SU-DHL-6 (cell line): ENCODE measurements around the gene RCC1.
"Not testable (repeated sequence)": the region's sequence is repeated elsewhere in the genome, so short reads cannot be mapped to it uniquely, and the experiment has no call there.

Experiments used
- H2AFZ ChIP-seq: fragments of 200-600 bp; sonication (generic); 2 replicates; pipeline ENCODE4 v1.6.1; 2014; ENCODE audit warnings: low read depth, mild to moderate bottlenecking, moderate library complexity, mixed read lengths, antibody characterized with exemption, low read length; ENCODE audit not compliant: severe bottlenecking
- H3F3A ChIP-seq: fragments of 200-600 bp; shearing (Covaris generic); 2 replicates; pipeline ENCODE4 v1.6.0; 2016; ENCODE audit warnings: antibody characterized with exemption, mild to moderate bottlenecking; ENCODE audit not compliant: insufficient read depth
- H3K27ac ChIP-seq: fragments of 200-600 bp; sonication (generic); 2 replicates; pipeline ENCODE4 v1.5.1; 2016; ENCODE audit warnings: low read depth, mild to moderate bottlenecking, low read length, moderate library complexity, mixed read lengths
- H3K27me3 ChIP-seq: fragments of 200-600 bp; sonication (generic), shearing (Covaris generic); 2 replicates; pipeline ENCODE4 v1.6.0; 2014; ENCODE audit warnings: mild to moderate bottlenecking, low read length
- H3K36me3 ChIP-seq: fragments of 200-600 bp; sonication (generic); 2 replicates; pipeline ENCODE4 v1.6.1; 2014; ENCODE audit warnings: mild to moderate bottlenecking, low read length, mixed read lengths
- H3K4me2 ChIP-seq: fragments of 300-600, 200-600 bp; shearing (Covaris generic), sonication (generic); 2 replicates; pipeline ENCODE4 v1.6.0; 2014; ENCODE audit warnings: low read length, low read depth, mild to moderate bottlenecking; ENCODE audit not compliant: poor library complexity, severe bottlenecking
- H3K4me3 ChIP-seq: fragments of 200-600 bp; sonication (generic); 2 replicates; pipeline ENCODE4 v1.5.1; 2014; ENCODE audit warnings: antibody characterized with exemption, low read length, mild to moderate bottlenecking, mixed read lengths; ENCODE audit not compliant: insufficient read depth, poor library complexity, severe bottlenecking
- H3K79me2 ChIP-seq: fragments of 200-600 bp; sonication (generic); 2 replicates; pipeline ENCODE4 v1.6.1; 2014; ENCODE audit warnings: mild to moderate bottlenecking, low read length, moderate library complexity; ENCODE audit not compliant: insufficient read depth
- H3K9ac ChIP-seq: fragments of 200-600 bp; sonication (generic); 2 replicates; pipeline ENCODE4 v1.7.0; 2014; ENCODE audit warnings: mild to moderate bottlenecking, low read length
- H3K9me2 ChIP-seq: fragments of 200-600 bp; sonication (generic); replicated peaks from 2 replicates; pipeline ENCODE4 v1.6.1; 2014; ENCODE audit warnings: low read length; ENCODE audit not compliant: insufficient read depth
- H3K9me3 ChIP-seq: fragments of 200-600 bp; sonication (generic); 2 replicates; pipeline ENCODE4 v1.6.1; 2014; ENCODE audit warnings: low read length, mixed read lengths; ENCODE audit not compliant: insufficient read depth
- H4K20me1 ChIP-seq: fragments of 200-600 bp; sonication (generic); 2 replicates; pipeline ENCODE4 v1.6.1; 2014; ENCODE audit warnings: low read depth, mild to moderate bottlenecking, antibody characterized with exemption, low read length, moderate library complexity, mixed read lengths
- CTCF ChIP-seq: fragments of 200-600 bp; sonication (generic); IDR thresholded peaks from one replicate; pipeline ENCODE4 v1.5.1; 2017; ENCODE audit warnings: antibody characterized with exemption, mild to moderate bottlenecking, low read length, moderate library complexity; ENCODE audit not compliant: insufficient read depth, poor library complexity, severe bottlenecking
- EZH2phosphoT487 ChIP-seq: fragments of 200-600 bp; sonication (generic), shearing (Covaris generic); conservative IDR thresholded peaks from 2 replicates; pipeline ENCODE4 v1.6.1; 2018; ENCODE audit warnings: mild to moderate bottlenecking, antibody characterized with exemption, low read length, moderate library complexity, mixed read lengths

The RCC1 gene

GRCh38 chr1:28537457-28538199 lies 31.8 kb downstream of the RCC1 start:
- Histone ChIP-seq H3K9me3 (no peaks in the 10 kb centered on the region), H3K36me3 (0 out of 2 replicates have a peak, but pooled peaks cover 4% of the 10 kb centered on the region), H3K27ac (no peak overlapping the region), H3K4me2 (no peak overlapping the region), H3K9me2 (no peaks in the 10 kb centered on the region), H4K20me1 (no peaks in the 10 kb centered on the region), H3K9ac (no peak overlapping the region), H3K79me2 (no peaks in the 10 kb centered on the region), H3K27me3 (no peaks in the 10 kb centered on the region), H2AFZ (no peak overlapping the region), H3K4me3 (no peak overlapping the region), H3F3A (peaks cover 12% of the 10 kb centered on the region)
- TF ChIP-seq EZH2phosphoT487 (no peak), CTCF (no peak)

- Histone ChIP-seq H3K36me3 (0 out of 2 replicates have a peak, but pooled peaks cover 4% of the 10 kb centered on the region), H3K4me3 (no peak overlapping the region), H3K27me3 (no peaks in the 10 kb centered on the region), H3K9me2 (no peaks in the 10 kb centered on the region), H3K4me2 (no peak overlapping the region), H4K20me1 (no peaks in the 10 kb centered on the region), H3K9me3 (no peaks in the 10 kb centered on the region), H3F3A (peaks cover 12% of the 10 kb centered on the region), H2AFZ (no peak overlapping the region), H3K27ac (peak overlapping the region; percentile 4; the same call in 1 of the 2 replicates), H3K9ac (no peak overlapping the region), H3K79me2 (no peaks in the 10 kb centered on the region)
- TF ChIP-seq EZH2phosphoT487: no peak
- TF ChIP-seq CTCF: no peak
Measured at GRCh38 chr1:28538286-28538685, 32.4 kb downstream of the RCC1 start.

GRCh38 chr1:28540651-28541050 lies 34.8 kb downstream of the RCC1 start:
- Histone ChIP-seq H3K27ac (no peak overlapping the region), H3K36me3 (0 out of 2 replicates have a peak, but pooled peaks cover 1% of the 10 kb centered on the region), H3K9me2 (no peaks in the 10 kb centered on the region), H4K20me1 (no peaks in the 10 kb centered on the region), H3F3A (peaks cover 12% of the 10 kb centered on the region), H3K9me3 (no peaks in the 10 kb centered on the region), H3K79me2 (no peaks in the 10 kb centered on the region), H3K4me3 (no peak overlapping the region), H3K27me3 (no peaks in the 10 kb centered on the region), H3K4me2 (no peak overlapping the region), H2AFZ (no peak overlapping the region), H3K9ac (no peak overlapping the region)
- TF ChIP-seq CTCF (no peak), EZH2phosphoT487 (no peak)

- not testable (repeated sequence) for H3K9me3 ChIP-seq, H3K9ac ChIP-seq, H3K36me3 ChIP-seq, H4K20me1 ChIP-seq, H3K9me2 ChIP-seq, H3K27ac ChIP-seq, H3K27me3 ChIP-seq, H2AFZ ChIP-seq, H3K4me3 ChIP-seq, H3K4me2 ChIP-seq, H3K79me2 ChIP-seq
- peaks cover 12% of the 10 kb centered on the region for H3F3A ChIP-seq
Measured at GRCh38 chr1:28541414-28542015, 35.7 kb downstream of the RCC1 start.
